Smooth muscle cell (in vitro differentiated cells): Measurements from ENCODE around the gene TCP10L. TPM values are rescaled to one million over a fixed set of nuclear protein-coding genes. Genes with fewer than 3 reads are reported as not detected.

Source experiments
- DNase-seq: peaks from one replicate; lab custom pipeline; 2025; ENCODE audit not compliant: unreplicated experiment; lab: John Stamatoyannopoulos, UW
- H2AFZ ChIP-seq: fragments of 200-600 bp; sonication (generic); 2 replicates; pipeline ENCODE4 v1.6.0; 2016; ENCODE audit warnings: antibody characterized with exemption, low read depth, mild to moderate bottlenecking
- H3F3A ChIP-seq: fragments of 200-600 bp; sonication (generic); 2 replicates; pipeline ENCODE4 v1.6.0; 2017; ENCODE audit warnings: antibody characterized with exemption, low read depth
- H3K27ac ChIP-seq: fragments of 200-600 bp; sonication (generic); 2 replicates; pipeline ENCODE4 v1.5.1; 2016; ENCODE audit warnings: low read depth, mild to moderate bottlenecking
- H3K27me3 ChIP-seq: fragments of 200-600 bp; sonication (generic); 2 replicates; pipeline ENCODE4 v1.6.1; 2016; ENCODE audit warnings: low read depth, mild to moderate bottlenecking
- H3K36me3 ChIP-seq: fragments of 200-600 bp; sonication (generic); 2 replicates; pipeline ENCODE4 v1.5.1; 2016; ENCODE audit warnings: low read depth
- H3K4me1 ChIP-seq: fragments of 200-600 bp; sonication (generic); 2 replicates; pipeline ENCODE4 v1.5.1; 2016; ENCODE audit warnings: low read depth
- H3K4me2 ChIP-seq: fragments of 200-600 bp; sonication (generic); 2 replicates; pipeline ENCODE4 v1.6.0; 2016; ENCODE audit warnings: mild to moderate bottlenecking
- H3K4me3 ChIP-seq: fragments of 200-600 bp; sonication (generic); 2 replicates; pipeline ENCODE4 v1.5.1; 2016; ENCODE audit warnings: mild to moderate bottlenecking
- H3K79me2 ChIP-seq: fragments of 200-600 bp; sonication (generic); 2 replicates; pipeline ENCODE4 v1.6.0; 2016; ENCODE audit warnings: low read depth, mild to moderate bottlenecking
- H3K9ac ChIP-seq: fragments of 200-600 bp; sonication (generic); 2 replicates; pipeline ENCODE4 v1.6.0; 2016; ENCODE audit warnings: low read depth
- H3K9me3 ChIP-seq: fragments of 200-600 bp; sonication (generic); replicated peaks from 2 replicates; pipeline ENCODE4 v1.5.1; 2016; ENCODE audit warnings: low read depth
- H4K20me1 ChIP-seq: fragments of 200-600 bp; sonication (generic); 2 replicates; pipeline ENCODE4 v1.6.0; 2016; ENCODE audit warnings: low read depth
- WGBS: methylation state at CpG from one replicate; pipeline ENCODE4 v1.1.7; 2016; ENCODE audit warnings: low lambda C conversion rate; 5-methylcytosine and 5-hydroxymethylcytosine counted together
- polyA plus RNA-seq: library from polyadenylated mRNA; unstranded; fragments of >200 nt; fragmentation: Nextera tagmentation; extraction: Ambion mirVana; gene quantifications from 2 replicates; pipeline ENCODE4 v1.2.1, GENCODE V29; 2016
- total RNA-seq: library from RNA; depleted of rRNA; stranded (reverse); fragments of >200 nt; gene quantifications from 2 replicates; pipeline ENCODE4 v1.2.3, GENCODE V29; 2014
- TF ChIP-seq, protein P1 (sequence below): fragments of 200-600 bp; sonication (generic); IDR thresholded peaks from 2 replicates; pipeline ENCODE4 v1.5.1; 2017; ENCODE audit warnings: borderline replicate concordance, mild to moderate bottlenecking, antibody characterized with exemption; ENCODE audit not compliant: insufficient read depth, poor library complexity, severe bottlenecking

TCP10L gene
- total and polyA plus RNA-seq, 2 experiments from 2014 or later: 0.96 TPM; not detected in 1

GRCh38 chr21:32595431-32595830 lies 10.1 kb upstream of the TCP10L start:
- 82% methylated on average over 11 of the region's 11 CpGs for WGBS
- no peaks in the 10 kb centered on the region for H3K9me3 ChIP-seq
- no peaks in the 10 kb centered on the region for H4K20me1 ChIP-seq
- no peak overlapping the region for H3K4me2 ChIP-seq
- TF ChIP-seq, protein P1, sequence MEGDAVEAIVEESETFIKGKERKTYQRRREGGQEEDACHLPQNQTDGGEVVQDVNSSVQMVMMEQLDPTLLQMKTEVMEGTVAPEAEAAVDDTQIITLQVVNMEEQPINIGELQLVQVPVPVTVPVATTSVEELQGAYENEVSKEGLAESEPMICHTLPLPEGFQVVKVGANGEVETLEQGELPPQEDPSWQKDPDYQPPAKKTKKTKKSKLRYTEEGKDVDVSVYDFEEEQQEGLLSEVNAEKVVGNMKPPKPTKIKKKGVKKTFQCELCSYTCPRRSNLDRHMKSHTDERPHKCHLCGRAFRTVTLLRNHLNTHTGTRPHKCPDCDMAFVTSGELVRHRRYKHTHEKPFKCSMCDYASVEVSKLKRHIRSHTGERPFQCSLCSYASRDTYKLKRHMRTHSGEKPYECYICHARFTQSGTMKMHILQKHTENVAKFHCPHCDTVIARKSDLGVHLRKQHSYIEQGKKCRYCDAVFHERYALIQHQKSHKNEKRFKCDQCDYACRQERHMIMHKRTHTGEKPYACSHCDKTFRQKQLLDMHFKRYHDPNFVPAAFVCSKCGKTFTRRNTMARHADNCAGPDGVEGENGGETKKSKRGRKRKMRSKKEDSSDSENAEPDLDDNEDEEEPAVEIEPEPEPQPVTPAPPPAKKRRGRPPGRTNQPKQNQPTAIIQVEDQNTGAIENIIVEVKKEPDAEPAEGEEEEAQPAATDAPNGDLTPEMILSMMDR: no peak
- no peaks in the 10 kb centered on the region for H3K79me2 ChIP-seq
- H3F3A ChIP-seq: no peaks in the 10 kb centered on the region
- H3K36me3 ChIP-seq: no peaks in the 10 kb centered on the region
- H3K4me1 ChIP-seq: no peaks in the 10 kb centered on the region
- no peak overlapping the region for H2AFZ ChIP-seq
- no peak overlapping the region for H3K4me3 ChIP-seq
- H3K27ac ChIP-seq: no peak overlapping the region
- H3K9ac ChIP-seq: no peak overlapping the region
- DNase-seq: no peak
- no peaks in the 10 kb centered on the region for H3K27me3 ChIP-seq

DNA sequence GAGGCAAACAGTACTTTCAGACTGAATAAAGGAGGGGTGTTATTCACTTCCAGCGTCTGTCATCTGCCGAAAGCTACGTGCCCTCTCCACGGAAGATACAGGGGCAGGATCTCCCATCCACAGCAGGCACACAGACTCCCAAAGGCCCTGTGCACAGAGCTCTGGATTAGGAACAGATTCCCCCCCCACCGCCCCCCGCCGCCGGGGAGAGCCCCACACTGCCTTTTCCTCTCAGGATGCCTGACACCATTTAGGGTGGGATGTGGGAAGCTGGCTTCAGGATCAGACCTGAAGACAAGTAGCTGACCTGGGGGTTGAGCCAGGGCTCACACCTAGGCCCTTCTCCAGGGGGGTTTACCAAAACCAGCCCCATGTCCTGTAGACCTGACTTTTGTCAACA lies 8.4 kb upstream of the TCP10L start:
- H4K20me1 ChIP-seq: no peaks in the 10 kb centered on the region
- no peak overlapping the region for H2AFZ ChIP-seq
- no peak overlapping the region for H3K4me2 ChIP-seq
- no peaks in the 10 kb centered on the region for H3K27me3 ChIP-seq
- no peaks in the 10 kb centered on the region for H3K4me1 ChIP-seq
- no peak overlapping the region for H3K4me3 ChIP-seq
- no peak for DNase-seq
- H3F3A ChIP-seq: no peaks in the 10 kb centered on the region
- WGBS: 93% methylated on average over 8 of the region's 8 CpGs
- H3K9me3 ChIP-seq: no peaks in the 10 kb centered on the region
- TF ChIP-seq, protein P1: no peak
- H3K79me2 ChIP-seq: no peaks in the 10 kb centered on the region
- H3K36me3 ChIP-seq: no peaks in the 10 kb centered on the region
- no peak overlapping the region for H3K9ac ChIP-seq
- no peak overlapping the region for H3K27ac ChIP-seq

DNA sequence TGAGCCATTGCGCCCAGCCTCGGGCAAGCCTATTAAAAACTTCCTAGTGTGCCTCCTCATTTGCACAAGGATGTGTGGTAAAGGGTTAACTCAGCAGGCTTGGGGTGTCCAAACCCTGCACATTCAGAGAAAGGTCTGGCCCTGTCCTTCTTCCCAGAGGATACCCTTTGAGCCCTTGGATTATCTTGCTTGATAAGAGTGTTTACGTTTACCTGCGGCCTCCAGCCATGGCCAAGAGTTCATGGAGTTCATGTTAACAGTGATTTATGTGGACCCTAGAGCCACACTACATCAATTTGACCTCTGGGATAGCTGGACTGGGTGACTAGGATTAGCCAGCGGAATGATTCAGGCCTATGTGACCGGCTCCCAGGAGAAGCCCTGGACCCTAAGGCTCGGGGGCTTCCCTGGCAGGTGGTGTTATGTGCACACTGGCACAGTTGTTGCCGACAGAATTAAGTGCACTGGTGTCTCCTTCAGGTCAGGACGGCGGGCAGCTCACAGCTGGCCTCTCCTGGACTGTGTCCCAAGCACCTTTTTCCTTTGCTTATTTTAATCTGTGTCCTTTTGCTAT lies 7.7 kb upstream of the TCP10L start:
- Histone ChIP-seq H3K4me2 (no peak overlapping the region), H4K20me1 (no peaks in the 10 kb centered on the region), H3K27me3 (no peaks in the 10 kb centered on the region), H3K36me3 (no peaks in the 10 kb centered on the region), H3F3A (no peaks in the 10 kb centered on the region), H2AFZ (no peak overlapping the region), H3K9me3 (no peaks in the 10 kb centered on the region), H3K9ac (no peak overlapping the region), H3K27ac (no peak overlapping the region), H3K4me3 (no peak overlapping the region), H3K79me2 (no peaks in the 10 kb centered on the region), H3K4me1 (no peaks in the 10 kb centered on the region)
- no peak for DNase-seq
- WGBS: 71% methylated on average over 10 of the region's 10 CpGs
- TF ChIP-seq, protein P1: no peak

GRCh38 chr21:32590130-32590529 lies 4.8 kb upstream of the TCP10L start:
- H3K27me3 ChIP-seq: no peaks in the 10 kb centered on the region
- no peak overlapping the region for H2AFZ ChIP-seq
- no peaks in the 10 kb centered on the region for H3F3A ChIP-seq
- no peak overlapping the region for H3K4me3 ChIP-seq
- TF ChIP-seq, protein P1: no peak
- 98% methylated on average over 4 of the region's 4 CpGs for WGBS
- no peak for DNase-seq
- no peak overlapping the region for H3K27ac ChIP-seq
- H3K9ac ChIP-seq: no peak overlapping the region
- no peaks in the 10 kb centered on the region for H4K20me1 ChIP-seq
- no peaks in the 10 kb centered on the region for H3K9me3 ChIP-seq
- no peak overlapping the region for H3K4me2 ChIP-seq
- H3K79me2 ChIP-seq: no peaks in the 10 kb centered on the region
- no peaks in the 10 kb centered on the region for H3K4me1 ChIP-seq
- no peaks in the 10 kb centered on the region for H3K36me3 ChIP-seq
